ENCODE results near the gene BCAP31. TPM values are rescaled to one million over a fixed set of nuclear protein-coding genes. Genes with fewer than 3 reads are reported as not detected.

Gene BCAP31
- total and polyA plus RNA-seq, 2 donors (not counting 1 experiment from before 2014, with no cell fraction given), result 94.0 to 133 TPM

- H4K20me1 ChIP-seq (ENCODE audit: control insufficient read depth, extremely low read depth, insufficient read depth, low read length), result no peaks in the 10 kb centered on the region
- no peaks in the 10 kb centered on the region for H3K36me3 ChIP-seq (ENCODE audit: control insufficient read depth, insufficient read depth, low read length)
- no peaks in the 10 kb centered on the region for H3K79me2 ChIP-seq (ENCODE audit: control insufficient read depth, insufficient read depth, low read length)
- H3K9me3 ChIP-seq (ENCODE audit: control insufficient read depth, insufficient read depth, low read depth, low read length), result no peaks in the 10 kb centered on the region
- no peak for DNase-seq (ENCODE audit: low read depth in 2 of 2)
- no peak for TF ChIP-seq EZH2 (IDR thresholded peaks at IDR 0.05; ENCODE audit: low read length, missing control alignments)
- no peak for TF ChIP-seq CTCF (conservative IDR thresholded peaks at IDR 0.05 in 1 of 2, IDR thresholded peaks at IDR 0.05 in 1 of 2; ENCODE audit: low read depth in 1 of 2, low read length in 2 of 2)
- no peak overlapping the region for H2AFZ ChIP-seq (ENCODE audit: low read length)
- no peaks in the 10 kb centered on the region for H3K27me3 ChIP-seq (ENCODE audit: control insufficient read depth, insufficient read depth, low read length)
- no peaks in the 10 kb centered on the region for H3K4me1 ChIP-seq (ENCODE audit: control insufficient read depth, extremely low read depth, insufficient read depth, low read length)
- H3K9ac ChIP-seq (ENCODE audit: insufficient read depth, low read length), result no peak overlapping the region
- H3K27ac ChIP-seq (ENCODE audit: insufficient read depth, low read length), result no peak overlapping the region
- H3K4me3 ChIP-seq (replicated peaks in 1 of 4; ENCODE audit: control extremely low read depth in 1 of 4, insufficient read depth in 1 of 4, low read depth in 3 of 4, low read length in 4 of 4), result no peak overlapping the region
- no peak overlapping the region for H3K4me2 ChIP-seq (ENCODE audit: extremely low read depth, insufficient read depth, low read length)
Observed at GRCh38 chrX:153674219-153674851, 49.9 kb downstream of the BCAP31 start.

- DNase-seq (ENCODE audit: low read depth in 2 of 2), result no peak
- Histone ChIP-seq H3K4me3 (replicated peaks in 1 of 4; ENCODE audit: control extremely low read depth in 1 of 4, insufficient read depth in 1 of 4, low read depth in 3 of 4, low read length in 4 of 4) (no peak within 1 kb of the TSS), H3K4me2 (ENCODE audit: extremely low read depth, insufficient read depth, low read length) (no peak within 1 kb of the TSS), H3K27ac (ENCODE audit: insufficient read depth, low read length) (no peak within 1 kb of the TSS), H3K4me1 (ENCODE audit: control insufficient read depth, extremely low read depth, insufficient read depth, low read length) (no peaks in the 10 kb centered on the region), H3K79me2 (ENCODE audit: control insufficient read depth, insufficient read depth, low read length) (no peaks in the 10 kb centered on the region), H4K20me1 (ENCODE audit: control insufficient read depth, extremely low read depth, insufficient read depth, low read length) (no peaks in the 10 kb centered on the region), H3K9ac (ENCODE audit: insufficient read depth, low read length) (no peak within 1 kb of the TSS), H3K36me3 (ENCODE audit: control insufficient read depth, insufficient read depth, low read length) (no peaks in the 10 kb centered on the region), H3K27me3 (ENCODE audit: control insufficient read depth, insufficient read depth, low read length) (no peaks in the 10 kb centered on the region), H2AFZ (ENCODE audit: low read length) (no peak within 1 kb of the TSS), H3K9me3 (ENCODE audit: control insufficient read depth, insufficient read depth, low read depth, low read length) (no peaks in the 10 kb centered on the region)
- TF ChIP-seq EZH2 (IDR thresholded peaks at IDR 0.05; ENCODE audit: low read length, missing control alignments) (no peak), CTCF (conservative IDR thresholded peaks at IDR 0.05 in 1 of 2, IDR thresholded peaks at IDR 0.05 in 1 of 2; ENCODE audit: low read depth in 1 of 2, low read length in 2 of 2) (no peak)
Observed at GRCh38 chrX:153673428-153674218, 50.6 kb downstream of the BCAP31 start, which contains the start of gene PNCK. PNCK (minus strand) TSS chrX:153673813; CDS start chrX:153673076, 737 bp downstream.

- no peak overlapping the region for H3K9ac ChIP-seq (ENCODE audit: insufficient read depth, low read length)
- DNase-seq (ENCODE audit: low read depth in 2 of 2), result no peak
- no peak overlapping the region for H2AFZ ChIP-seq (ENCODE audit: low read length)
- no peaks in the 10 kb centered on the region for H3K4me1 ChIP-seq (ENCODE audit: control insufficient read depth, extremely low read depth, insufficient read depth, low read length)
- H3K27me3 ChIP-seq (ENCODE audit: control insufficient read depth, insufficient read depth, low read length), result no peaks in the 10 kb centered on the region
- H3K4me3 ChIP-seq (replicated peaks in 1 of 4; ENCODE audit: control extremely low read depth in 1 of 4, insufficient read depth in 1 of 4, low read depth in 3 of 4, low read length in 4 of 4), result no peak overlapping the region
- H3K27ac ChIP-seq (ENCODE audit: insufficient read depth, low read length), result no peak overlapping the region
- no peaks in the 10 kb centered on the region for H3K79me2 ChIP-seq (ENCODE audit: control insufficient read depth, insufficient read depth, low read length)
- TF ChIP-seq CTCF (conservative IDR thresholded peaks at IDR 0.05 in 1 of 2, IDR thresholded peaks at IDR 0.05 in 1 of 2; ENCODE audit: low read depth in 1 of 2, low read length in 2 of 2) (no peak), EZH2 (IDR thresholded peaks at IDR 0.05; ENCODE audit: low read length, missing control alignments) (peak; percentile 30)
- H4K20me1 ChIP-seq (ENCODE audit: control insufficient read depth, extremely low read depth, insufficient read depth, low read length), result no peaks in the 10 kb centered on the region
- H3K36me3 ChIP-seq (ENCODE audit: control insufficient read depth, insufficient read depth, low read length), result no peaks in the 10 kb centered on the region
- no peak overlapping the region for H3K4me2 ChIP-seq (ENCODE audit: extremely low read depth, insufficient read depth, low read length)
- H3K9me3 ChIP-seq (ENCODE audit: control insufficient read depth, insufficient read depth, low read depth, low read length), result no peaks in the 10 kb centered on the region
Observed at GRCh38 chrX:153672531-153673427, 51.4 kb downstream of the BCAP31 start.
